Fibroblast of peridontal ligament (primary cell): Measurements from ENCODE around the gene QKI.

Experiments
- DNase-seq: peaks from one replicate; pipeline ENCODE4 v3.0.0-alpha.2; 2010; ENCODE audit errors: extremely low read depth

QKI gene

GRCh38 chr6:163532526-163533078 lies 118.1 kb downstream of the QKI start:
- DNase-seq = no peak

- peak; percentile 95 for DNase-seq
Observed at GRCh38 chr6:163533443-163533842, 118.9 kb downstream of the QKI start.

GRCh38 chr6:163536770-163537169 lies 122.3 kb downstream of the QKI start:
- DNase-seq = peak; percentile 49

- DNase-seq = no peak
Observed at GRCh38 chr6:163538331-163538730, 123.8 kb downstream of the QKI start.

GRCh38 chr6:163539101-163539762 lies 124.7 kb downstream of the QKI start:
- no peak for DNase-seq

- no peak for DNase-seq
Observed at GRCh38 chr6:163543321-163543720, 128.8 kb downstream of the QKI start.

- DNase-seq = no peak
Observed at GRCh38 chr6:163545370-163545769, 130.9 kb downstream of the QKI start.

- DNase-seq = no peak
Observed at GRCh38 chr6:163547287-163547686, 132.8 kb downstream of the QKI start.

GRCh38 chr6:163548624-163549023 lies 134.1 kb downstream of the QKI start:
- no peak for DNase-seq

GRCh38 chr6:163554032-163554431 lies 139.5 kb downstream of the QKI start:
- no peak for DNase-seq

- peak; percentile 57 for DNase-seq
Observed at GRCh38 chr6:163554663-163555062, 140.1 kb downstream of the QKI start.

GRCh38 chr6:163559661-163560060 lies 145.1 kb downstream of the QKI start:
- no peak for DNase-seq

- DNase-seq = no peak
Observed at GRCh38 chr6:163563318-163563717, 148.8 kb downstream of the QKI start.

- no peak for DNase-seq
Observed at GRCh38 chr6:163564534-163564933, 150.0 kb downstream of the QKI start.

GRCh38 chr6:163565140-163565539 lies 150.6 kb downstream of the QKI start:
- DNase-seq = no peak

GRCh38 chr6:163566056-163566455 lies 151.5 kb downstream of the QKI start:
- DNase-seq = no peak

- DNase-seq = no peak
Observed at GRCh38 chr6:163568275-163568674, 153.8 kb downstream of the QKI start.

- DNase-seq = no peak
Observed at GRCh38 chr6:163570579-163571231, 156.2 kb downstream of the QKI start.

- no peak for DNase-seq
Observed at GRCh38 chr6:163571730-163572129, 157.2 kb downstream of the QKI start.

- no peak for DNase-seq
Observed at GRCh38 chr6:163572612-163573011, 158.1 kb downstream of the QKI start.

GRCh38 chr6:163573503-163574179 lies 159.1 kb downstream of the QKI start:
- DNase-seq = no peak

- DNase-seq = no peak
Observed at GRCh38 chr6:163576114-163576513, 161.6 kb downstream of the QKI start.

GRCh38 chr6:163577404-163577803 lies 162.9 kb downstream of the QKI start:
- DNase-seq = no peak
